Common myeloid progenitor, CD34-positive (primary cell): ENCODE data around the gene WAC.

Experiments
- CTCF ChIA-PET: fragments of 350-600 bp; sonication (Branson Sonifier 250); formaldehyde crosslinking; loops from one replicate; lab custom pipeline; 2021; ENCODE audit warnings: antibody characterized with exemption; lab: Charles Lee
- POLR2A ChIA-PET: fragments of 350-600 bp; sonication (Branson Sonifier 250); formaldehyde crosslinking; loops from one replicate; lab custom pipeline; 2021; ENCODE audit warnings: antibody characterized with exemption; lab: Charles Lee
- DNase-seq, 3 donors: peaks; one replicate each; pipeline versions ENCODE4 v3.0.0 to v3.0.0-alpha.2; 2013
- H3K27ac ChIP-seq, 2 experiments: 1 replicate in 1 of 2; 2 replicates in 1 of 2; pipeline ENCODE4 v1.7.0; 2013; ENCODE audit warnings: inconsistent platforms in 2 of 2, low read length in 2 of 2, mild to moderate bottlenecking in 2 of 2, low read depth in 1 of 2, moderate library complexity in 1 of 2; ENCODE audit not compliant: severe bottlenecking in 2 of 2, insufficient read depth in 1 of 2, poor library complexity in 1 of 2
- H3K27me3 ChIP-seq, 5 experiments: replicated peaks in 2 of 5; 1 replicate in 3 of 5; 2 replicates in 2 of 5; pipeline versions ENCODE4 v1.6.1 to v1.7.0; 2013; ENCODE audit warnings: low read length in 4 of 5, mild to moderate bottlenecking in 2 of 5, moderate library complexity in 2 of 5, inconsistent platforms in 1 of 5; ENCODE audit not compliant: insufficient read depth in 5 of 5, control insufficient read depth in 4 of 5
- H3K36me3 ChIP-seq, 4 experiments: 1 replicate in 2 of 4; 2 replicates in 2 of 4; pipeline versions ENCODE4 v1.6.1 to v1.7.0; 2013; ENCODE audit warnings: low read length in 3 of 4, control low read depth in 1 of 4, mild to moderate bottlenecking in 1 of 4; ENCODE audit not compliant: control insufficient read depth in 4 of 4, insufficient read depth in 4 of 4
- H3K4me1 ChIP-seq, 4 experiments: 1 replicate in 3 of 4; 2 replicates in 1 of 4; pipeline versions ENCODE4 v1.6.1 to v1.7.1; 2013; ENCODE audit warnings: low read length in 3 of 4, mild to moderate bottlenecking in 3 of 4, control low read depth in 1 of 4, inconsistent platforms in 1 of 4, moderate library complexity in 1 of 4; ENCODE audit not compliant: control insufficient read depth in 4 of 4, insufficient read depth in 4 of 4; ENCODE audit errors: control extremely low read depth in 1 of 4
- H3K4me3 ChIP-seq, 7 experiments: 1 replicate in 4 of 7; 2 replicates in 3 of 7; pipeline versions ENCODE4 v1.5.1 to v1.7.0; 2013; ENCODE audit warnings: mild to moderate bottlenecking in 7 of 7, low read length in 6 of 7, moderate library complexity in 6 of 7, inconsistent platforms in 2 of 7, low read depth in 2 of 7, control low read depth in 1 of 7; ENCODE audit not compliant: insufficient read depth in 4 of 7, control insufficient read depth in 1 of 7; ENCODE audit errors: extremely low read depth in 1 of 7
- H3K9me3 ChIP-seq, 5 experiments: 1 replicate in 4 of 5; 2 replicates in 1 of 5; pipeline versions ENCODE4 v1.6.1 to v1.7.1; 2013; ENCODE audit warnings: low read length in 4 of 5, mild to moderate bottlenecking in 2 of 5, inconsistent platforms in 1 of 5, low read depth in 1 of 5, moderate library complexity in 1 of 5; ENCODE audit not compliant: control insufficient read depth in 4 of 5, insufficient read depth in 2 of 5; ENCODE audit errors: control extremely low read depth in 1 of 5
- WGBS: methylation state at CpG from one replicate; pipeline ENCODE4 v1.1.5; 2013; ENCODE audit not compliant: insufficient coverage; 5-methylcytosine and 5-hydroxymethylcytosine counted together

Gene WAC

DNA sequence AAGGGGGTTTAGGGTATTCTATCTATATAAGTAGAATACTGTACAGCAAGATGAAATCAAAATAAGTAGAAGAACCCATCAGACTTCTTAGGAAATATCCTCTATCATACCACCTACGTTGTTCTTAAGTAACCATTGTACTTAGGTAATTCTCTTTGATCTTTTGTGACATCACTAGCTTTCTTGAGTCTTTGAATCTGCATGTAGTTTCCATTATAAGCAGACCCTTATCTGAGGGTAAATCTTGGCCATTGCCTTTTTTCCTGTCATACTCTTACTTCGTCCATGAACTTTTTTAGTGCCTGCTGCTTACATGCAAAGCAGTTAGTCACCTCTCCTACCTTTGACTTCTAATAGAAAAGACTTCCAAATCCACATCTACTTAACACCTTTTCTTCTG is 49.0 kb downstream of the WAC start:
- DNase-seq = peak in 1 of 3 donors; percentile 8
- Histone ChIP-seq H3K9me3 (no peaks in the 10 kb centered on the region), H3K36me3 (peaks cover 7 to 70% (median 35%) of the 10 kb centered on the region in 4 experiments)

DNA sequence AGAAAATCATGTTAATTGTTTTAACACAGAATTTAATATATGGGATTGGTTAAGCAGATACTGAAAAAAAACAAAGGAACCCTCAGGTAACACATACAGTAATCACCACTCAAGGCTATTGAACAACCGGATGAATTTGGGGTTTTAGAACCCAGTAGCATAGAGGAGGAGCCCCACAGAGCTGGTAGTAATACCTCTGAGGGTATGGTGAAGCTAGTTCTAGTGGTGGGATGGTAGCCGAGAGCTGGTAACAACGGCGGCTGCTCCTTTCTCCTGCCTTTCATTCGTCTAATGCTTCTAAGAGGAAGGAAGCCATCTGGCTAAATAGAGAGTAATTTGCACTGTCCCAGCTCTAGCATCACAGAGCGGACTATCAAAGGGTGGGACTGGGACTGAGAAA is 52.2 kb downstream of the WAC start:
- CTCF ChIA-PET = interaction anchor here (1.8 kb wide), 1 partner anchor 11 kb away, joined by 6 read pairs; no protein-coding TSS in a partner anchor
- Histone ChIP-seq H3K27ac (no peak overlapping the region), H3K36me3 (peaks cover 9 to 88% (median 37%) of the 10 kb centered on the region in 4 experiments), H3K27me3 (no peaks in the 10 kb centered on the region), H3K4me3 (no peak overlapping the region), H3K4me1 (no peaks in the 10 kb centered on the region), H3K9me3 (no peaks in the 10 kb centered on the region)
- WGBS = 71% methylated on average over 4 of the region's 6 CpGs
- DNase-seq = no peak
- POLR2A ChIA-PET = interaction anchor here (1.6 kb wide), 1 partner anchor 9 kb away, joined by 3 read pairs; no protein-coding TSS in a partner anchor

More for the DNA sequence above, 49.0 kb downstream of the WAC start:
- 75% methylated on average over 2 of the region's 2 CpGs for WGBS
- ChIA-PET POLR2A (no interaction called here), CTCF (interaction anchor here (0.9 kb wide), 1 partner anchor 9 kb away, joined by 3 read pairs; no protein-coding TSS in a partner anchor)
- Histone ChIP-seq H3K27ac (no peak overlapping the region), H3K27me3 (no peaks in the 10 kb centered on the region), H3K4me1 (no peaks in the 10 kb centered on the region), H3K4me3 (no peak overlapping the region)

DNA sequence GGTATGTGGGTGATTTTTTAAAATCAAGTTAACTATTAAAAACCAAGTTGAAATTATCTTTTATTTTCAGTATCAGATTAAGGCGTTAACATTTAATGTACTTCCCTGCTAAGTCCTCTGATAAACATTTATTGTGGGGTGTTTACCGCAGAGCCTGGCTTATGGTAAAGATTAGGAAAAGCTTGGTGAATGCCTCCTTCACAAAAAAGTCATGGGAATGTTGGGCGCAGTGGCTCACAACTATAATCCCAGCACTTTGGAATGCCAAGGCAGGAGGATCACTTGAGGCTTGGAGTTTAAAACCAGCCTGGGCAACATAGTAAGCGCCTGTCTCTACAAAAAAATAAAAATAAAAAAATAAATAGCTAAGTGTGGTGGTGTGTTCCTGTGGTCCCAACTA is 53.3 kb downstream of the WAC start:
- CTCF ChIA-PET = interaction anchor here (3.5 kb wide), 1 partner anchor 12 kb away, joined by 12 read pairs; no protein-coding TSS in a partner anchor
- DNase-seq = no peak
- Histone ChIP-seq H3K27ac (no peak overlapping the region), H3K9me3 (no peaks in the 10 kb centered on the region), H3K36me3 (peaks cover 17 to 86% (median 39%) of the 10 kb centered on the region in 4 experiments), H3K4me3 (no peak overlapping the region), H3K4me1 (no peaks in the 10 kb centered on the region), H3K27me3 (no peaks in the 10 kb centered on the region)
- WGBS = 100% methylated on average over 1 of the region's 4 CpGs
- POLR2A ChIA-PET = interaction anchor here (1.6 kb wide), 1 partner anchor 8 kb away, joined by 3 read pairs; no protein-coding TSS in a partner anchor

DNA sequence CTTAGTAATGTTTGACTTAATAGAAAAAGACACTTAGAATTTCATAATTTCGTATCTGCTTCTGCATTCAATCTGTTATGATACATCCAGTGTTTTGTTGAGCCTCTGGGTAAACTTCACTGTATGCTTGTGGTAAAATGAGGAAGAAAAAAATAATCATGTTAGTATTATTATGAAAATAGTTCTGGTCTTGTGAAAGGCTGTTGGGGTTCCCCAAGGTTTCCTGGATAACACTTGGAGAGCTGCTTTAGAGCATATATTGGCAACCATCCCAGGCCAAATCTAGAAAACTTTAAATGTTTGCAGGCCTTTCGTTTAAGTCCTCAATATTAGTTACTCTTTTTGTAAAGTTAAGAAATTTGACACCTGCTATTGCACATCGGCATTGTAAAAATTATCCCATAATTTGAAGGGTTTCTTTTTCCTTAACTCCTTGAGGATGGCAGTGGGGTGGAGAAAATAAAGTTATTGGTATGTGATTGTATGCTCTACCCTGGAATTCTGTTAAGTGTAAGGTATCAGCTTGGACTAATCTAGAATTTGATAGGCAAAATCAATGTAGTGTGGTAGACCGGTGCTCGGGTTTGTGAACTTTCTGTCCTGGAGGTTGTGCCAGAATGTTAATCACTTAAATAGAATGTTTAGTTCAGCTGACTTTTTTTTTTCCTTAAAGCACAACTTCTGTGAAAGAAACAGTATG is 54.5 kb downstream of the WAC start:
- ChIA-PET POLR2A (interaction anchor here (0.6 to 0.8 kb wide), 2 partner anchors 32 to 36 kb away, joined by 3 to 5 read pairs; no protein-coding TSS in a partner anchor), CTCF (interaction anchor here (1.2 to 3.5 kb wide), 4 partner anchors 11 to 46 kb away, joined by 3 to 12 read pairs (median 4); no protein-coding TSS in a partner anchor)
- Histone ChIP-seq H3K4me3 (no peak overlapping the region), H3K9me3 (no peaks in the 10 kb centered on the region), H3K36me3 (peaks cover 23 to 86% (median 48%) of the 10 kb centered on the region in 4 experiments), H3K4me1 (no peaks in the 10 kb centered on the region), H3K27me3 (no peaks in the 10 kb centered on the region), H3K27ac (no peak overlapping the region)
- WGBS = 20% methylated on average over 1 of the region's 5 CpGs
- DNase-seq = peak in 2 of 3 donors; percentile 40 to 43

DNA sequence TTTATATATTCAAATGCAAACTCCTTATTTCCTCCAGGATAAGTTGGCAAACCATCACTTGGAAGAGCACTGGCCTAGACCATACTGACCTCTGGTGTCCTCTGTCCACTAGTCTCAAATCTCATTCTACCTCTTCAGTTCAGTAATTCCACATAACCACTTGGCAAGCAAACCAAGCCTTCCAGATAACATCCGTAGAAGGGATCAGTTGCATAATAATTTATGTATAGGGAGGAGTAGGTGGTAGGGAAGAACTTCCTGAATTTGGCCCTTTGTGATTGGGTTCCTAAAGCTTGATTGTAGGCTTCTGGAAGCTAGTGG is 55.0 kb downstream of the WAC start:
- no peak for DNase-seq
- Histone ChIP-seq H3K27ac (no peak overlapping the region), H3K36me3 (peaks cover 27 to 83% (median 53%) of the 10 kb centered on the region in 4 experiments), H3K4me3 (no peak overlapping the region), H3K4me1 (no peaks in the 10 kb centered on the region), H3K9me3 (no peaks in the 10 kb centered on the region), H3K27me3 (no peaks in the 10 kb centered on the region)
- ChIA-PET POLR2A (interaction anchor here (0.8 kb wide), 1 partner anchor 37 kb away, joined by 3 read pairs; no protein-coding TSS in a partner anchor), CTCF (interaction anchor here (0.9 to 3.5 kb wide), 5 partner anchors 11 to 46 kb away, joined by 3 to 12 read pairs (median 4); no protein-coding TSS in a partner anchor)
- WGBS = no CpG with 5 or more reads among the region's 1 CpG

DNA sequence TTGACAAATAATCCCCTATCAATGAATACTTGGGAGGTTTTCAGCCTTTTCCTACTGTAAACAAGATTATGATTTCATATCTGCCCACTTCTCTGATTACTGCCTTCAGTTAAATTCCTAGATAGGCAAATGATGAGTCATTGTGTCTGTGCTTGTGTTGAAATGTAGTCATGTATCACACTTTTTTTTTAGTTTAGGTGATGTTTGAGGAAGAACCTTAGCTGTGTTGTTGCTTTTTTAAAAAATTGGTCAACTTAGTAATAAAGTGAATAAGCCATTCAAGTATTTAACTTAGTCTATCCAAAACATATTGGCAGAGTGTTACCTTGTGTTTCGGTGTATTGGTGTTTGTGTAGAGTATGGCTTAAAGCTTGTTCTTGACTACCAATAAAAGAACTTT is 60.0 kb downstream of the WAC start:
- no CpG with 5 or more reads among the region's 1 CpG for WGBS
- Histone ChIP-seq H3K9me3 (no peaks in the 10 kb centered on the region), H3K27me3 (no peaks in the 10 kb centered on the region), H3K36me3 (peaks cover 33 to 67% (median 51%) of the 10 kb centered on the region in 4 experiments), H3K4me3 (no peak overlapping the region), H3K27ac (no peak overlapping the region), H3K4me1 (no peaks in the 10 kb centered on the region)
- CTCF ChIA-PET = no interaction called here
- peak; percentile 6 to 57 (median 46) for DNase-seq
- POLR2A ChIA-PET = no interaction called here

DNA sequence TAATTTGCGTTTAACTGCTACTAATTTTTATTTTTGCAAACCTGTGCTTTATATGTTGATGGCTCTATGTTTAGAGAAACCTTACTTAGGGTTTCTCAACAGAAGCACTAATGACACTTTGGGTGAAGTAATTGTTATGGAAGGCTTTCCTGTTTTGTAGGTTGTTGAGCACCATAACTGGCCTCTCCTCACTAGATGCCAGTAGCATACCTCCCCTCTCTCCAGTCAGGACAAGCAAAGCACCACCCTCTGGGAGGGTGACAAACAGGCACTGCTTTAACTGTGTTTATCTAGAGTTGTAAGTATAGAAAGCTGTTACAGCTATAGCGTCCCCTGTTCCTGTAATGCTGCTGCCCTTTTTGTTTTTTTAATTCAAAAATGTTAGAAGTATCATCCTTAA is 60.9 kb downstream of the WAC start:
- Histone ChIP-seq H3K9me3 (no peaks in the 10 kb centered on the region), H3K27ac (no peak overlapping the region)
- POLR2A ChIA-PET = interaction anchor here (1.1 kb wide), 1 partner anchor 8 kb away, joined by 3 read pairs; no protein-coding TSS in a partner anchor

More for the DNA sequence above, 60.9 kb downstream of the WAC start:
- WGBS = no CpG with 5 or more reads among the region's 2 CpGs
- CTCF ChIA-PET = interaction anchor here (0.6 kb wide), 1 partner anchor 852 kb away, joined by 3 read pairs; no protein-coding TSS in a partner anchor
- H3K36me3 ChIP-seq = peaks cover 33 to 70% (median 51%) of the 10 kb centered on the region in 4 experiments
- no peak for DNase-seq
- no peaks in the 10 kb centered on the region for H3K4me1 ChIP-seq
- H3K4me3 ChIP-seq = no peak overlapping the region
- no peaks in the 10 kb centered on the region for H3K27me3 ChIP-seq
